ENCODE data around the gene SMOC2. TPM values are rescaled to one million over a fixed set of nuclear protein-coding genes. Genes with fewer than 3 reads are reported as not detected.

Gene SMOC2
- total RNA-seq, 2 donors from 2014 or later = 25.6 to 29.6 TPM

DNA sequence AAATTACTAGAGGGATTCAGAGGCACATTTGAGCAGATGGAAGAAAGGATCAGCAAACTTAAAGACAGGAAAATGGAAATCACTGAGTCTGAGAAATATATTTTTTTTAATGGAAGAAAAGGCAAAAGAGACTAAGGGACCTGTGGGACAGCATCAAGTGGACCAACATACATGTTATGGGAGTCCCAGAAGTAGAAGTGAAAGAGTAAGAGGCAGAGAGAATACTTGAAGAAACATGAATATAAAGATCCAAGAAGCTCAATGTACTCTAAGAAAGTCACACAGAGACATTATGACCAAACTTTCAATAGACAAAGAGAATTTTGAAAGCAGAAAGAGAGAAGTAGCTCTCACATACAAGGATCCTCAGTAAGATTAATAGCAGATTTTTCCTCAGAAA is 39.5 kb downstream of the SMOC2 start:
- no peak overlapping the region for H3K4me3 ChIP-seq
- H3K27ac ChIP-seq = no peak overlapping the region
- H3K36me3 ChIP-seq = no peaks in the 10 kb centered on the region
- TF ChIP-seq, protein P1, sequence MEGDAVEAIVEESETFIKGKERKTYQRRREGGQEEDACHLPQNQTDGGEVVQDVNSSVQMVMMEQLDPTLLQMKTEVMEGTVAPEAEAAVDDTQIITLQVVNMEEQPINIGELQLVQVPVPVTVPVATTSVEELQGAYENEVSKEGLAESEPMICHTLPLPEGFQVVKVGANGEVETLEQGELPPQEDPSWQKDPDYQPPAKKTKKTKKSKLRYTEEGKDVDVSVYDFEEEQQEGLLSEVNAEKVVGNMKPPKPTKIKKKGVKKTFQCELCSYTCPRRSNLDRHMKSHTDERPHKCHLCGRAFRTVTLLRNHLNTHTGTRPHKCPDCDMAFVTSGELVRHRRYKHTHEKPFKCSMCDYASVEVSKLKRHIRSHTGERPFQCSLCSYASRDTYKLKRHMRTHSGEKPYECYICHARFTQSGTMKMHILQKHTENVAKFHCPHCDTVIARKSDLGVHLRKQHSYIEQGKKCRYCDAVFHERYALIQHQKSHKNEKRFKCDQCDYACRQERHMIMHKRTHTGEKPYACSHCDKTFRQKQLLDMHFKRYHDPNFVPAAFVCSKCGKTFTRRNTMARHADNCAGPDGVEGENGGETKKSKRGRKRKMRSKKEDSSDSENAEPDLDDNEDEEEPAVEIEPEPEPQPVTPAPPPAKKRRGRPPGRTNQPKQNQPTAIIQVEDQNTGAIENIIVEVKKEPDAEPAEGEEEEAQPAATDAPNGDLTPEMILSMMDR (IDR thresholded peaks at IDR 0.05) = no peak
- no peaks in the 10 kb centered on the region for H3K27me3 ChIP-seq
- intact Hi-C loops (cut with DNase I) = no loop called here
- no peaks in the 10 kb centered on the region for H3K4me1 ChIP-seq
- H3K9me3 ChIP-seq = no peaks in the 10 kb centered on the region
- H3K9ac ChIP-seq (ENCODE audit: low read depth in 2 of 2, low read length in 2 of 2) = no peak overlapping the region
- DNase-seq = no peak

GRCh38 chr6:168485818-168486217 is 44.8 kb downstream of the SMOC2 start:
- no peaks in the 10 kb centered on the region for H3K27me3 ChIP-seq
- no peaks in the 10 kb centered on the region for H3K36me3 ChIP-seq
- H3K4me1 ChIP-seq = no peaks in the 10 kb centered on the region
- no peaks in the 10 kb centered on the region for H3K9me3 ChIP-seq
- TF ChIP-seq, protein P1 (IDR thresholded peaks at IDR 0.05) = no peak
- DNase-seq = no peak
- no peak overlapping the region for H3K9ac ChIP-seq (ENCODE audit: low read depth in 2 of 2, low read length in 2 of 2)
- H3K4me3 ChIP-seq = no peak overlapping the region
- no peak overlapping the region for H3K27ac ChIP-seq
- intact Hi-C loops (cut with DNase I) = no loop called here

DNA sequence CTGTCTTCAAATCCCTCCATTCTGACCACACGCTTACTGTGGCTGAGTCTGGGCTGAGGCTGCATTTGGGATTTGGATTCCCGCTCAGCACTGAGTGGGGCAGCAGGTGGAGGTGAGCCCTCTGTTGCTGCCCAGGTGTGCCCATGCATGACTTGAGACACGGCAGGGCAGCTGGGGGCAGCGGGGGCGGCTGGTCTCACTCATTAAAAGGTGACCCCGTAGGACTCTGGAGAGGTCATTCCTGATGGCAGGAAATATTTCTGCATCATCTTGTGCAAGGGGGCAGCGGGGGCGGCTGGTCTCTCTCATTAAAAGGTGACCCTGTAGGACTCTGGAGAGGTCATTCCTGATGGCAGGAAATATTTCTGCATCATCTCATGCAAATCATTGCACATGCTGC is 49.8 kb downstream of the SMOC2 start:
- H3K36me3 ChIP-seq = no peaks in the 10 kb centered on the region
- H3K9me3 ChIP-seq = no peaks in the 10 kb centered on the region
- H3K27ac ChIP-seq = no peak overlapping the region
- no peak overlapping the region for H3K9ac ChIP-seq (ENCODE audit: low read depth in 2 of 2, low read length in 2 of 2)
- H3K4me1 ChIP-seq = no peaks in the 10 kb centered on the region
- intact Hi-C loops (cut with DNase I) = no loop called here
- DNase-seq = no peak
- no peaks in the 10 kb centered on the region for H3K27me3 ChIP-seq
- TF ChIP-seq, protein P1 (IDR thresholded peaks at IDR 0.05) = no peak
- no peak overlapping the region for H3K4me3 ChIP-seq

DNA sequence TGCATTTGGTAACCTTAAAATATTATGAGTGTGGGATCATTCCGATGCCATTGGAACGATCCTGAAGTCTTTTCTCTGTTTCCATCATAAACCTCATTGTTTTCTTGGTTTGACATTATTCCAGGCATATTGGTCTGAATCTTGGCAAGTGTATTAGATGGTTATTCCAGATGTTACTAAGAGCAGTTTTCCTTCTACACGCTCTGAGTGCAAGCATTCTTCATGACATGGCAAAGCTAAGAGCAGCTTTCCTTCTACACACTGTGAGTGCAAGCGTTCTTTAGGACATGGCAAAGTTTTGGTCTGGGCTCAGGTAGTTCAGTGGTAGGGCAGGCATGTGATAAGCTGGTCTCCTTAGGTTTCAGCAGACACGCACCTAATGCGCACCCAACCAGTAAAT is 53.0 kb downstream of the SMOC2 start:
- TF ChIP-seq, protein P1 (IDR thresholded peaks at IDR 0.05) = no peak
- Histone ChIP-seq H3K27ac (no peak overlapping the region), H3K9ac (ENCODE audit: low read depth in 2 of 2, low read length in 2 of 2) (no peak overlapping the region), H3K9me3 (no peaks in the 10 kb centered on the region), H3K27me3 (no peaks in the 10 kb centered on the region), H3K4me1 (no peaks in the 10 kb centered on the region), H3K4me3 (no peak overlapping the region), H3K36me3 (no peaks in the 10 kb centered on the region)
- no peak for DNase-seq
- intact Hi-C loops (cut with DNase I) = no loop called here

DNA sequence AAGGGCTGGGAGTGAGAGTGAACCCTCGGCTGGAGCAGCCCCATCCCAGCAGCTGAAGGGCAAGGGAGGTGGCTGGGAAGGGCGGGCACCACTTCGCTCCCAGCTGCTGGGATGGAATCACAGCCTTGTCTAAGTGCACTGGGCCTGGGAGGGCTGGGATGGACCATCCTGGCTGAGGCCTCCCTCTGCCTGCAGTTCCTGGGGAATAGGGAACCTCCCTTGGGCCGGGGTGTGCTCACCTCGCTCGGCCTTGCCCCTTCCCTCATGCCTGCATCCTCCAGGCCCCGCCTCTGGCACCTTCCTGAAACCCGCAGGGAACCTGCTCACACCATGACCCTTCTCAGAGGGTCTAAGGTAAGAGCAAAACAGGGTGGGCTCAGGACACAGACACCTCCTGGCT is 53.7 kb downstream of the SMOC2 start:
- no peak overlapping the region for H3K9ac ChIP-seq (ENCODE audit: low read depth in 2 of 2, low read length in 2 of 2)
- intact Hi-C loops (cut with DNase I) = no loop called here
- TF ChIP-seq, protein P1 (IDR thresholded peaks at IDR 0.05) = no peak
- no peaks in the 10 kb centered on the region for H3K36me3 ChIP-seq
- no peaks in the 10 kb centered on the region for H3K27me3 ChIP-seq
- no peak for DNase-seq
- H3K4me1 ChIP-seq = no peaks in the 10 kb centered on the region
- no peaks in the 10 kb centered on the region for H3K9me3 ChIP-seq
- H3K27ac ChIP-seq = no peak overlapping the region
- H3K4me3 ChIP-seq = no peak overlapping the region

DNA sequence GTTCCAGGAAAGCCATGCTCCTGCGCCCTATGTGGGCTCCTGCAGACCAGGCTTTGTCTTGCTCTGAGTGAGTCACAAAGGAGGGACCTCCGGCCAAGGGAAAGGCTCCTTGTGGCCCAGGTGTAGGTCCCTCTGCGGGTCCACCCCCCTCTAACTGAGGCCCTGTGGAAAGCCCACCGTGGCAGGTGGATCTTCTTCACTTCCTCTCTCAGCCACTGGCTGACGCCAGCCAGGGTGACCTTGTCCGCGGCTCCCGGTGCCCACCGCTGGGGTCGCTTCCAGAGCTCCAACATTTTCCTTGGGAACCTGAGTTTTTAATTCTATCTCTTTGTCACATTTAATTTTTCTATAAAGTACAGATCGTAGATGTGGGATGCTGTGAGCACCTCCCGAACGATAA is 54.1 kb downstream of the SMOC2 start:
- no peak overlapping the region for H3K9ac ChIP-seq (ENCODE audit: low read depth in 2 of 2, low read length in 2 of 2)
- DNase-seq = no peak
- no peak overlapping the region for H3K27ac ChIP-seq
- H3K9me3 ChIP-seq = no peaks in the 10 kb centered on the region
- TF ChIP-seq, protein P1 (IDR thresholded peaks at IDR 0.05) = no peak
- no peaks in the 10 kb centered on the region for H3K36me3 ChIP-seq
- H3K27me3 ChIP-seq = no peaks in the 10 kb centered on the region
- no peaks in the 10 kb centered on the region for H3K4me1 ChIP-seq
- intact Hi-C loops (cut with DNase I) = no loop called here
- H3K4me3 ChIP-seq = no peak overlapping the region
